Activated CD8-positive, alpha-beta T cell treated with anti-CD3 and anti-CD28 coated beads, Interleukin-2, amount 10 ng/mL, durations not matched to agents 7 days and 5 days (primary cell): Measurements from ENCODE around the gene DHRS3. TPM values are rescaled to one million over a fixed set of nuclear protein-coding genes. Genes with fewer than 3 reads are reported as not detected.
"Not testable (repeated sequence)": the region's sequence is repeated elsewhere in the genome, so short reads cannot be mapped to it uniquely, and the experiment has no call there.

Source experiments
- ATAC-seq: fragments of 150-1000 bp; cut with Tn5 transposase; one replicate; pipeline ENCODE4 v1.10.0; 2021; ENCODE audit warnings: moderate library complexity
- CTCF ChIA-PET: fragments of 350-600 bp; sonication (Branson Sonifier 250); formaldehyde crosslinking; loops from one replicate; lab custom pipeline; 2021; ENCODE audit warnings: antibody characterized with exemption; lab: Charles Lee
- POLR2A ChIA-PET: fragments of 350-600 bp; sonication (Branson Sonifier 250); formaldehyde crosslinking; loops from one replicate; lab custom pipeline; 2021; ENCODE audit warnings: antibody characterized with exemption; lab: Charles Lee
- DNase-seq: peaks from one replicate; pipeline ENCODE4 v3.0.0-alpha.2; 2020
- H3K27ac Mint-ChIP-seq: one replicate; pipeline ENCODE4 v1.8.0; 2021; ENCODE audit warnings: mild to moderate bottlenecking, mixed read lengths
- H3K27me3 Mint-ChIP-seq: one replicate; pipeline ENCODE4 v1.8.0; 2021; ENCODE audit warnings: low read depth, mixed read lengths
- H3K36me3 Mint-ChIP-seq: one replicate; pipeline ENCODE4 v1.8.0; 2021; ENCODE audit warnings: low read depth, mixed read lengths
- H3K4me1 Mint-ChIP-seq: one replicate; pipeline ENCODE4 v1.8.0; 2021; ENCODE audit warnings: low read depth, mixed read lengths
- H3K4me3 Mint-ChIP-seq: one replicate; pipeline ENCODE4 v1.8.0; 2021; ENCODE audit warnings: mild to moderate bottlenecking, mixed read lengths
- H3K9me3 Mint-ChIP-seq: one replicate; pipeline ENCODE4 v1.8.0; 2022; ENCODE audit warnings: mixed read lengths; ENCODE audit not compliant: insufficient read depth
- total RNA-seq, 2 experiments: library from RNA; stranded (reverse); gene quantifications; one replicate each; pipeline ENCODE4 v1.2.3, GENCODE V29; 2021

The DHRS3 gene
- total RNA-seq, 2 experiments from 2014 or later: 86.8 to 89.5 TPM

- no peak overlapping the region for H3K27ac Mint-ChIP-seq
- ATAC-seq (no peak), DNase-seq (no peak)
- no peak overlapping the region for H3K4me3 Mint-ChIP-seq
- peaks cover 12% of the 10 kb centered on the region for H3K4me1 Mint-ChIP-seq
- no peaks in the 10 kb centered on the region for H3K9me3 Mint-ChIP-seq
- POLR2A ChIA-PET: interaction anchor here (0.6 kb wide), 1 partner anchor 535 kb away, joined by 3 read pairs; no protein-coding TSS in a partner anchor
- no peaks in the 10 kb centered on the region for H3K36me3 Mint-ChIP-seq
- peaks cover 7% of the 10 kb centered on the region for H3K27me3 Mint-ChIP-seq
- CTCF ChIA-PET: interaction anchor here (0.8 to 7.7 kb wide), 3 partner anchors 36 to 379 kb away, joined by 3 to 121 read pairs (median 3); no protein-coding TSS in a partner anchor
These were observed 36.6 kb upstream of the DHRS3 start for GRCh38 chr1:12654657-12655056.

- DNase-seq (no peak), ATAC-seq (no peak)
- H3K27me3 Mint-ChIP-seq: peaks cover 7% of the 10 kb centered on the region
- H3K4me3 Mint-ChIP-seq: no peak overlapping the region
- H3K4me1 Mint-ChIP-seq: peaks cover 11% of the 10 kb centered on the region
- ChIA-PET CTCF (no interaction called here), POLR2A (no interaction called here)
- H3K27ac Mint-ChIP-seq: no peak overlapping the region
- no peaks in the 10 kb centered on the region for H3K36me3 Mint-ChIP-seq
- H3K9me3 Mint-ChIP-seq: no peaks in the 10 kb centered on the region
These were observed 36.1 kb upstream of the DHRS3 start for GRCh38 chr1:12654004-12654567.

GRCh38 chr1:12649971-12650421 is 32.0 kb upstream of the DHRS3 start:
- CTCF ChIA-PET: interaction anchor here (1.7 to 3.4 kb wide), 2 partner anchors 8 to 374 kb away, joined by 8 to 23 read pairs; no protein-coding TSS in a partner anchor
- POLR2A ChIA-PET: no interaction called here
- H3K36me3 Mint-ChIP-seq: no peaks in the 10 kb centered on the region
- H3K27ac Mint-ChIP-seq: no peak overlapping the region
- H3K27me3 Mint-ChIP-seq: peaks cover 2% of the 10 kb centered on the region
- no peak overlapping the region for H3K4me3 Mint-ChIP-seq
- H3K9me3 Mint-ChIP-seq: no peaks in the 10 kb centered on the region
- H3K4me1 Mint-ChIP-seq: no peaks in the 10 kb centered on the region
- no peak for ATAC-seq
- DNase-seq: no peak

- H3K9me3 Mint-ChIP-seq: no peaks in the 10 kb centered on the region
These were observed 30.7 kb upstream of the DHRS3 start for GRCh38 chr1:12648741-12649140.

GRCh38 chr1:12645401-12645800 is 27.4 kb upstream of the DHRS3 start:
- H3K4me3 Mint-ChIP-seq: not testable (repeated sequence)

More at GRCh38 chr1:12648741-12649140, 30.7 kb upstream of the DHRS3 start:
- DNase-seq: no peak
- Mint-ChIP-seq H3K4me1 (no peaks in the 10 kb centered on the region), H3K27me3 (peaks cover 5% of the 10 kb centered on the region), H3K36me3 (no peaks in the 10 kb centered on the region), H3K4me3 (no peak overlapping the region), H3K27ac (no peak overlapping the region)
- CTCF ChIA-PET: interaction anchor here (0.9 to 3.4 kb wide), 3 partner anchors 10 to 373 kb away, joined by 4 to 23 read pairs (median 8); no protein-coding TSS in a partner anchor
- POLR2A ChIA-PET: no interaction called here
- no peak for ATAC-seq

GRCh38 chr1:12644829-12645228 is 26.8 kb upstream of the DHRS3 start:
- POLR2A ChIA-PET: no interaction called here
- CTCF ChIA-PET: interaction anchor here (2.2 kb wide), 1 partner anchor 14 kb away, joined by 10 read pairs; no protein-coding TSS in a partner anchor
- no peak overlapping the region for H3K27ac Mint-ChIP-seq

More at GRCh38 chr1:12645401-12645800, 27.4 kb upstream of the DHRS3 start:
- CTCF ChIA-PET, H3K4me1 Mint-ChIP-seq, DNase-seq, H3K27me3 Mint-ChIP-seq, POLR2A ChIA-PET, H3K27ac Mint-ChIP-seq, ATAC-seq, H3K36me3 Mint-ChIP-seq: not testable (repeated sequence)
- H3K9me3 Mint-ChIP-seq: peaks cover 13% of the 10 kb centered on the region

GRCh38 chr1:12644237-12644636 is 26.2 kb upstream of the DHRS3 start:
- no peak for DNase-seq
- no peak overlapping the region for H3K4me3 Mint-ChIP-seq
- H3K27ac Mint-ChIP-seq: no peak overlapping the region
- ChIA-PET POLR2A (no interaction called here), CTCF (interaction anchor here (0.6 to 2.2 kb wide), 2 partner anchors 14 to 210 kb away, joined by 3 to 10 read pairs; no protein-coding TSS in a partner anchor)
- H3K9me3 Mint-ChIP-seq: peaks cover 24% of the 10 kb centered on the region
- no peak for ATAC-seq
- H3K27me3 Mint-ChIP-seq: peaks cover 2% of the 10 kb centered on the region
- H3K4me1 Mint-ChIP-seq: no peaks in the 10 kb centered on the region
- H3K36me3 Mint-ChIP-seq: peaks cover 2% of the 10 kb centered on the region

More at GRCh38 chr1:12644829-12645228, 26.8 kb upstream of the DHRS3 start:
- DNase-seq: no peak
- peaks cover 18% of the 10 kb centered on the region for H3K9me3 Mint-ChIP-seq
- no peak for ATAC-seq
- no peaks in the 10 kb centered on the region for H3K4me1 Mint-ChIP-seq
- peaks cover 2% of the 10 kb centered on the region for H3K27me3 Mint-ChIP-seq
- H3K4me3 Mint-ChIP-seq: no peak overlapping the region
- peaks cover 2% of the 10 kb centered on the region for H3K36me3 Mint-ChIP-seq

- Mint-ChIP-seq H3K27ac (no peak within 1 kb of the TSS), H3K4me1 (no peaks in the 10 kb centered on the region), H3K36me3 (peaks cover 2% of the 10 kb centered on the region), H3K9me3 (peaks cover 28% of the 10 kb centered on the region), H3K27me3 (peaks cover 2% of the 10 kb centered on the region), H3K4me3 (no peak within 1 kb of the TSS)
- no peak for ATAC-seq
- POLR2A ChIA-PET: no interaction called here
- DNase-seq: no peak
- CTCF ChIA-PET: interaction anchor here (0.6 to 2.2 kb wide), 2 partner anchors 15 to 210 kb away, joined by 3 to 10 read pairs; no protein-coding TSS in a partner anchor
These were observed 25.8 kb upstream of the DHRS3 start, which contains the start of gene AADACL4 for GRCh38 chr1:12643785-12644184. Gene AADACL4, plus strand, starts transcription at chr1:12644085. Its CDS starts 462 bp downstream, at chr1:12644547.

GRCh38 chr1:12643079-12643478 is 25.1 kb upstream of the DHRS3 start:
- no peak for DNase-seq
- Mint-ChIP-seq H3K4me3 (no peak overlapping the region), H3K4me1 (no peaks in the 10 kb centered on the region), H3K27me3 (peaks cover 2% of the 10 kb centered on the region), H3K36me3 (peaks cover 2% of the 10 kb centered on the region), H3K27ac (no peak overlapping the region), H3K9me3 (peaks cover 34% of the 10 kb centered on the region)
- POLR2A ChIA-PET: no interaction called here
- no peak for ATAC-seq
- CTCF ChIA-PET: interaction anchor here (2.2 kb wide), 1 partner anchor 15 kb away, joined by 10 read pairs; no protein-coding TSS in a partner anchor

GRCh38 chr1:12640958-12641272 is 22.9 kb upstream of the DHRS3 start:
- no peak for DNase-seq
- no peak for ATAC-seq
- Mint-ChIP-seq H3K9me3 (peaks cover 34% of the 10 kb centered on the region), H3K4me1 (no peaks in the 10 kb centered on the region), H3K36me3 (peaks cover 2% of the 10 kb centered on the region), H3K27me3 (peaks cover 2% of the 10 kb centered on the region), H3K27ac (no peak overlapping the region), H3K4me3 (no peak overlapping the region)
- CTCF ChIA-PET: interaction anchor here (2.9 kb wide), 1 partner anchor 18 kb away, joined by 14 read pairs; no protein-coding TSS in a partner anchor
- POLR2A ChIA-PET: no interaction called here

GRCh38 chr1:12640237-12640957 is 22.4 kb upstream of the DHRS3 start:
- Mint-ChIP-seq H3K4me3 (no peak overlapping the region), H3K36me3 (peaks cover 2% of the 10 kb centered on the region), H3K27ac (no peak overlapping the region), H3K27me3 (peaks cover 2% of the 10 kb centered on the region), H3K9me3 (peaks cover 34% of the 10 kb centered on the region), H3K4me1 (no peaks in the 10 kb centered on the region)
- POLR2A ChIA-PET: no interaction called here
- ATAC-seq (no peak), DNase-seq (no peak)
- CTCF ChIA-PET: interaction anchor here (2.9 kb wide), 1 partner anchor 19 kb away, joined by 14 read pairs; no protein-coding TSS in a partner anchor
